ENCODE results near the gene SLC30A5.

SLC30A5 gene

GRCh38 chr5:69167493-69167855 lies 73.7 kb downstream of the SLC30A5 start:
- H3K4me1 ChIP-seq (ENCODE audit: control insufficient read depth, insufficient read depth, low read length) = peaks cover 15% of the 10 kb centered on the region
- peak overlapping the region; percentile 89 for H3K4me3 ChIP-seq (ENCODE audit: low read length)
- peak overlapping the region; percentile 74 for H3K9ac ChIP-seq (ENCODE audit: low read length)
- H3K27me3 ChIP-seq (replicated peaks; ENCODE audit: control insufficient read depth, insufficient read depth, low read length) = no peaks in the 10 kb centered on the region
- no peaks in the 10 kb centered on the region for H3K9me3 ChIP-seq (ENCODE audit: control insufficient read depth, low read length)
- peaks cover 8% of the 10 kb centered on the region for H3K36me3 ChIP-seq (ENCODE audit: control insufficient read depth, insufficient read depth, low read length, severe bottlenecking)
- DNase-seq (ENCODE audit: low read depth) = peak; percentile 34

GRCh38 chr5:69167929-69168328 lies 74.1 kb downstream of the SLC30A5 start:
- peaks cover 15% of the 10 kb centered on the region for H3K4me1 ChIP-seq (ENCODE audit: control insufficient read depth, insufficient read depth, low read length)

GRCh38 chr5:69170495-69170894 lies 76.7 kb downstream of the SLC30A5 start:
- peaks cover 18% of the 10 kb centered on the region for H3K36me3 ChIP-seq (ENCODE audit: control insufficient read depth, insufficient read depth, low read length, severe bottlenecking)

More at GRCh38 chr5:69167929-69168328, 74.1 kb downstream of the SLC30A5 start:
- Histone ChIP-seq H3K27me3 (replicated peaks; ENCODE audit: control insufficient read depth, insufficient read depth, low read length) (no peaks in the 10 kb centered on the region), H3K4me3 (ENCODE audit: low read length) (peak overlapping the region; percentile 89), H3K36me3 (ENCODE audit: control insufficient read depth, insufficient read depth, low read length, severe bottlenecking) (peaks cover 8% of the 10 kb centered on the region), H3K9ac (ENCODE audit: low read length) (peak overlapping the region; percentile 74), H3K9me3 (ENCODE audit: control insufficient read depth, low read length) (no peaks in the 10 kb centered on the region)
- no peak for DNase-seq (ENCODE audit: low read depth)

GRCh38 chr5:69170969-69171368 lies 77.2 kb downstream of the SLC30A5 start:
- Histone ChIP-seq H3K9me3 (ENCODE audit: control insufficient read depth, low read length) (no peaks in the 10 kb centered on the region), H3K36me3 (ENCODE audit: control insufficient read depth, insufficient read depth, low read length, severe bottlenecking) (peaks cover 20% of the 10 kb centered on the region), H3K9ac (ENCODE audit: low read length) (no peak overlapping the region), H3K27me3 (replicated peaks; ENCODE audit: control insufficient read depth, insufficient read depth, low read length) (no peaks in the 10 kb centered on the region), H3K4me3 (ENCODE audit: low read length) (no peak overlapping the region), H3K4me1 (ENCODE audit: control insufficient read depth, insufficient read depth, low read length) (peaks cover 12% of the 10 kb centered on the region)
- DNase-seq (ENCODE audit: low read depth) = no peak

More at GRCh38 chr5:69170495-69170894, 76.7 kb downstream of the SLC30A5 start:
- Histone ChIP-seq H3K4me1 (ENCODE audit: control insufficient read depth, insufficient read depth, low read length) (peaks cover 15% of the 10 kb centered on the region), H3K9me3 (ENCODE audit: control insufficient read depth, low read length) (no peaks in the 10 kb centered on the region), H3K4me3 (ENCODE audit: low read length) (no peak overlapping the region), H3K9ac (ENCODE audit: low read length) (no peak overlapping the region), H3K27me3 (replicated peaks; ENCODE audit: control insufficient read depth, insufficient read depth, low read length) (no peaks in the 10 kb centered on the region)
- DNase-seq (ENCODE audit: low read depth) = no peak

Measured in adipocyte (in vitro differentiated cells).